ENCODE results near the gene TBX4.

Gene TBX4

GRCh38 chr17:61467416-61468262 is 15.4 kb downstream of the TBX4 start:
- no peak for DNase-seq

GRCh38 chr17:61468263-61468907 is 16.2 kb downstream of the TBX4 start:
- DNase-seq: no peak

- no peak for DNase-seq
Observed at GRCh38 chr17:61469474-61469873, 17.3 kb downstream of the TBX4 start.

GRCh38 chr17:61469949-61470348 is 17.7 kb downstream of the TBX4 start:
- no peak for DNase-seq

GRCh38 chr17:61470530-61471136 is 18.4 kb downstream of the TBX4 start:
- no peak for DNase-seq

- DNase-seq: no peak
Observed at GRCh38 chr17:61474235-61474927, 22.2 kb downstream of the TBX4 start.

GRCh38 chr17:61474934-61475333 is 22.7 kb downstream of the TBX4 start:
- DNase-seq: no peak

- DNase-seq: no peak
Observed at GRCh38 chr17:61475726-61476125, 23.5 kb downstream of the TBX4 start.

- no peak for DNase-seq
Observed at GRCh38 chr17:61476476-61477203, 24.4 kb downstream of the TBX4 start.

GRCh38 chr17:61477204-61477834 is 25.1 kb downstream of the TBX4 start:
- DNase-seq: no peak

GRCh38 chr17:61478026-61478789 is 26.0 kb downstream of the TBX4 start:
- no peak for DNase-seq

- DNase-seq: no peak
Observed at GRCh38 chr17:61478790-61479492, 26.7 kb downstream of the TBX4 start.

- DNase-seq: no peak
Observed at GRCh38 chr17:61479493-61480413, 27.5 kb downstream of the TBX4 start.

- DNase-seq: no peak
Observed at GRCh38 chr17:61480414-61480807, 28.2 kb downstream of the TBX4 start.

- DNase-seq: no peak
Observed at GRCh38 chr17:61481421-61481820, 29.2 kb downstream of the TBX4 start.

- DNase-seq: no peak
Observed at GRCh38 chr17:61482467-61482866, 30.2 kb downstream of the TBX4 start.

GRCh38 chr17:61483778-61484116 is 31.5 kb downstream of the TBX4 start:
- DNase-seq: no peak

GRCh38 chr17:61484174-61484573 is 32.0 kb downstream of the TBX4 start:
- DNase-seq: no peak

- no peak for DNase-seq
Observed at GRCh38 chr17:61485067-61485775, 33.0 kb downstream of the TBX4 start.
